NCI-H187 (cell line): ENCODE results near the gene CLHC1.
"Not testable (repeated sequence)": the region's sequence is repeated elsewhere in the genome, so short reads cannot be mapped to it uniquely, and the experiment has no call there.

Source experiments
- DNase-seq, 2 experiments: peaks; one replicate each; lab custom pipeline; 2025; lab: John Stamatoyannopoulos, UW

Gene CLHC1

GRCh38 chr2:55232863-55233657 lies 967 bp upstream of the CLHC1 start:
- no peak for DNase-seq

GRCh38 chr2:55231546-55232083 lies 478 bp downstream of the CLHC1 start:
- DNase-seq, result no peak

GRCh38 chr2:55230551-55230950 lies 1.5 kb downstream of the CLHC1 start:
- DNase-seq, result no peak

- DNase-seq, result no peak
Observed at GRCh38 chr2:55229221-55229620, 2.9 kb downstream of the CLHC1 start.

- no peak for DNase-seq
Observed at GRCh38 chr2:55228226-55228563, 3.9 kb downstream of the CLHC1 start.

GRCh38 chr2:55227437-55228225 lies 4.5 kb downstream of the CLHC1 start:
- DNase-seq, result not testable (repeated sequence)

GRCh38 chr2:55225481-55226020 lies 6.5 kb downstream of the CLHC1 start:
- no peak for DNase-seq

- DNase-seq, result no peak
Observed at GRCh38 chr2:55224761-55225261, 7.3 kb downstream of the CLHC1 start.

- no peak for DNase-seq
Observed at GRCh38 chr2:55223958-55224760, 7.9 kb downstream of the CLHC1 start.

GRCh38 chr2:55213822-55214221 lies 18.3 kb downstream of the CLHC1 start:
- DNase-seq, result no peak

GRCh38 chr2:55204950-55205349 lies 27.1 kb downstream of the CLHC1 start:
- DNase-seq, result no peak

GRCh38 chr2:55204536-55204935 lies 27.6 kb downstream of the CLHC1 start:
- DNase-seq, result no peak

GRCh38 chr2:55200416-55200815 lies 31.7 kb downstream of the CLHC1 start:
- DNase-seq, result no peak

GRCh38 chr2:55196526-55196925 lies 35.6 kb downstream of the CLHC1 start:
- no peak for DNase-seq

- DNase-seq, result not testable (repeated sequence)
Observed at GRCh38 chr2:55191888-55192287, 40.2 kb downstream of the CLHC1 start.

- not testable (repeated sequence) for DNase-seq
Observed at GRCh38 chr2:55186837-55187236, 45.3 kb downstream of the CLHC1 start.

- no peak for DNase-seq
Observed at GRCh38 chr2:55180374-55180773, 51.7 kb downstream of the CLHC1 start.

- DNase-seq, result no peak
Observed at GRCh38 chr2:55176094-55176415, 56.0 kb downstream of the CLHC1 start.

- DNase-seq, result no peak
Observed at GRCh38 chr2:55175254-55176093, 56.6 kb downstream of the CLHC1 start.

- no peak for DNase-seq
Observed at GRCh38 chr2:55173438-55174054, 58.5 kb downstream of the CLHC1 start.

- DNase-seq, result no peak
Observed at GRCh38 chr2:55169915-55170314, 62.2 kb downstream of the CLHC1 start.
